IMR-90 (cell line): ENCODE measurements around the gene MRPL48. TPM values are rescaled to one million over a fixed set of nuclear protein-coding genes. Genes with fewer than 3 reads are reported as not detected.

Experiments
- ATAC-seq: fragments of 200-7000 bp; cut with Tn5 transposase; 2 replicates; pipeline ENCODE4 v1.9.1; 2020; ENCODE audit warnings: low read depth, mild to moderate bottlenecking, moderate library complexity
- BruUV-seq: library from RNA; stranded (reverse); fragments of 400-500 nt; replicated peaks from 2 replicates; lab custom pipeline; 2021; lab: Mats Ljungman, UMichigan
- CTCF ChIA-PET: fragments of 300-600 bp; formaldehyde crosslinking; extraction: SDS; loops from one replicate; lab custom pipeline; 2021; ENCODE audit warnings: antibody characterized with exemption; lab: Yijun Ruan, JAX
- POLR2A ChIA-PET: fragments of 300-600 bp; sonication (Branson Sonifier 250); formaldehyde crosslinking; loops from one replicate; lab custom pipeline; 2022; ENCODE audit warnings: antibody characterized with exemption; ENCODE audit not compliant: unreplicated experiment; lab: Charles Lee
- DNase-seq: peaks from one replicate; pipeline ENCODE4 v3.0.0; 2013
- H2AFZ ChIP-seq: replicated peaks from 2 replicates; pipeline ENCODE3; 2013; ENCODE audit warnings: low read length, mild to moderate bottlenecking; ENCODE audit not compliant: poor library complexity
- H2AK5ac ChIP-seq: 2 replicates; pipeline ENCODE4 v1.6.1; 2013; ENCODE audit warnings: low read depth, low read length, inconsistent platforms
- H2AK9ac ChIP-seq: replicated peaks from 2 replicates; pipeline ENCODE3; 2013; ENCODE audit warnings: mild to moderate bottlenecking, low read depth, low read length, moderate library complexity; ENCODE audit not compliant: poor library complexity
- H2BK120ac ChIP-seq: 2 replicates; pipeline ENCODE4 v1.6.1; 2013; ENCODE audit warnings: low read depth, low read length, inconsistent platforms
- H2BK15ac ChIP-seq: 3 replicates; pipeline ENCODE4 v1.6.1; 2013; ENCODE audit warnings: low read depth, low read length, inconsistent platforms
- H2BK20ac ChIP-seq: 2 replicates; pipeline ENCODE4 v1.6.1; 2013; ENCODE audit warnings: low read depth, mild to moderate bottlenecking, inconsistent platforms, low read length, moderate library complexity
- H2BK5ac ChIP-seq: 2 replicates; pipeline ENCODE4 v1.6.1; 2013; ENCODE audit warnings: mild to moderate bottlenecking, low read depth, low read length, inconsistent platforms; ENCODE audit not compliant: poor library complexity, severe bottlenecking
- H3K14ac ChIP-seq: replicated peaks from 2 replicates; pipeline ENCODE4 v1.6.1; 2013; ENCODE audit warnings: low read depth, low read length, inconsistent platforms
- H3K18ac ChIP-seq: 2 replicates; pipeline ENCODE4 v1.6.1; 2013; ENCODE audit warnings: low read depth, low read length, control low read depth
- H3K23ac ChIP-seq: 2 replicates; pipeline ENCODE4 v1.6.1; 2013; ENCODE audit warnings: low read depth, low read length, inconsistent platforms
- H3K27ac ChIP-seq: 2 replicates; pipeline ENCODE4 v1.5.1; 2013; ENCODE audit warnings: mild to moderate bottlenecking, control low read depth, low read length; ENCODE audit not compliant: insufficient read depth
- H3K27me3 ChIP-seq: 2 replicates; pipeline ENCODE4 v1.6.1; 2013; ENCODE audit warnings: low read length; ENCODE audit not compliant: control insufficient read depth, insufficient read depth
- H3K36me3 ChIP-seq: 2 replicates; pipeline ENCODE4 v1.6.1; 2013; ENCODE audit warnings: low read length, mixed read lengths; ENCODE audit not compliant: control insufficient read depth, insufficient read depth
- H3K4ac ChIP-seq: 2 replicates; pipeline ENCODE4 v1.6.1; 2013; ENCODE audit warnings: low read depth, low read length, inconsistent platforms
- H3K4me1 ChIP-seq: 2 replicates; pipeline ENCODE4 v1.6.1; 2013; ENCODE audit warnings: low read length, mixed read lengths; ENCODE audit not compliant: control insufficient read depth, insufficient read depth
- H3K4me2 ChIP-seq: 2 replicates; pipeline ENCODE4 v1.6.1; 2013; ENCODE audit warnings: low read depth, mild to moderate bottlenecking, control low read depth, low read length, moderate library complexity
- H3K4me3 ChIP-seq: 2 replicates; pipeline ENCODE4 v1.5.1; 2013; ENCODE audit warnings: low read depth, mild to moderate bottlenecking, control low read depth, low read length, moderate library complexity; ENCODE audit not compliant: insufficient read depth
- H3K56ac ChIP-seq: 2 replicates; pipeline ENCODE4 v1.6.1; 2013; ENCODE audit warnings: low read length, inconsistent platforms; ENCODE audit not compliant: insufficient read depth; ENCODE audit errors: extremely low read depth
- H3K79me1 ChIP-seq, 2 experiments: 2 replicates each; pipeline ENCODE4 v1.6.1; 2013; ENCODE audit warnings: low read length in 2 of 2, inconsistent platforms in 1 of 2, low read depth in 1 of 2
- H3K9ac ChIP-seq: 2 replicates; pipeline ENCODE4 v1.6.1; 2013; ENCODE audit warnings: low read depth, low read length, control low read depth
- H3K9me1 ChIP-seq: 2 replicates; pipeline ENCODE4 v1.6.1; 2013; ENCODE audit warnings: low read length, inconsistent platforms; ENCODE audit not compliant: insufficient read depth
- H3K9me3 ChIP-seq: 2 replicates; pipeline ENCODE4 v1.6.1; 2013; ENCODE audit warnings: low read length; ENCODE audit not compliant: control insufficient read depth, insufficient read depth
- H4K20me1 ChIP-seq: 2 replicates; pipeline ENCODE4 v1.6.1; 2013; ENCODE audit warnings: low read length, inconsistent platforms; ENCODE audit not compliant: insufficient read depth
- H4K5ac ChIP-seq: 2 replicates; pipeline ENCODE4 v1.6.1; 2013; ENCODE audit warnings: mild to moderate bottlenecking, low read depth, low read length, control low read depth
- H4K8ac ChIP-seq, 2 experiments: 2 replicates each; pipeline ENCODE4 v1.6.1; 2013; ENCODE audit warnings: low read depth in 2 of 2, low read length in 2 of 2, control low read depth in 1 of 2, inconsistent platforms in 1 of 2
- H4K91ac ChIP-seq: 2 replicates; pipeline ENCODE4 v1.6.1; 2013; ENCODE audit warnings: low read depth, low read length, inconsistent platforms; ENCODE audit not compliant: insufficient read depth
- CHD1 ChIP-seq: IDR thresholded peaks from 2 replicates; pipeline ENCODE4 v1.6.1; 2012; ENCODE audit warnings: low read depth, low read length, improper control_type of control experiment
- POLR2A ChIP-seq: IDR thresholded peaks from 2 replicates; pipeline ENCODE4 v1.6.1; 2012; ENCODE audit warnings: mild to moderate bottlenecking, low read depth, low read length
- RCOR1 ChIP-seq: IDR thresholded peaks from 2 replicates; pipeline ENCODE4 v1.6.1; 2012; ENCODE audit warnings: mild to moderate bottlenecking, low read length, improper control_type of control experiment; ENCODE audit not compliant: insufficient replicate concordance
- RFX5 ChIP-seq: IDR thresholded peaks from 2 replicates; pipeline ENCODE4 v1.8.0; 2012; ENCODE audit warnings: low read depth, mild to moderate bottlenecking, low read length, moderate library complexity
- SMC3 ChIP-seq: fragments of 150-350 bp; IDR thresholded peaks from 2 replicates; pipeline ENCODE4 v1.6.1; 2016; ENCODE audit warnings: low read depth, mild to moderate bottlenecking, antibody characterized with exemption, low read length, moderate library complexity
- WGBS, 2 experiments: methylation state at CpG; one replicate each; pipeline versions ENCODE4 v1.1.5 to v1.1.7; 2013; ENCODE audit warnings: missing lambda C conversion rate in 2 of 2; ENCODE audit not compliant: insufficient read length in 1 of 2; ENCODE audit errors: extremely low coverage in 2 of 2; 5-methylcytosine and 5-hydroxymethylcytosine counted together
- dilution Hi-C: fragments of 300-500 bp; cut with HindIII; formaldehyde crosslinking; loops from one replicate; pipeline ENCODE4 v1.14.3; 2018; ENCODE audit warnings: low sequenced_read_pairs; ENCODE audit not compliant: unreplicated experiment
- in situ Hi-C: fragments of 300-500 bp; cut with MboI; formaldehyde crosslinking; loops from 3 replicates; pipeline ENCODE4 v1.14.3; 2019; ENCODE audit warnings: low sequenced_read_pairs, inconsistent platforms, mixed read lengths
- intact Hi-C: fragments of 100-400 bp; cut with micrococcal nuclease; formaldehyde crosslinking; loops from 2 replicates; pipeline ENCODE4 v1.10.0; 2022
- polyA plus RNA-seq, 3 experiments: library from polyadenylated mRNA; depleted of rRNA; stranded (reverse); fragments of >200 nt; gene quantifications; 2 replicates each; pipeline ENCODE4 v1.2.3, GENCODE V29; 2012; ENCODE audit warnings: low replicate concordance in 1 of 3
- total RNA-seq: library from RNA; depleted of rRNA; stranded (reverse); fragments of >200 nt; gene quantifications from 2 replicates; pipeline ENCODE4 v1.2.3, GENCODE V29; 2012

The MRPL48 gene
- total and polyA plus RNA-seq, 2 of the 4 experiments (the other 2 are of a cell fraction) = 24.0 to 29.4 TPM

DNA sequence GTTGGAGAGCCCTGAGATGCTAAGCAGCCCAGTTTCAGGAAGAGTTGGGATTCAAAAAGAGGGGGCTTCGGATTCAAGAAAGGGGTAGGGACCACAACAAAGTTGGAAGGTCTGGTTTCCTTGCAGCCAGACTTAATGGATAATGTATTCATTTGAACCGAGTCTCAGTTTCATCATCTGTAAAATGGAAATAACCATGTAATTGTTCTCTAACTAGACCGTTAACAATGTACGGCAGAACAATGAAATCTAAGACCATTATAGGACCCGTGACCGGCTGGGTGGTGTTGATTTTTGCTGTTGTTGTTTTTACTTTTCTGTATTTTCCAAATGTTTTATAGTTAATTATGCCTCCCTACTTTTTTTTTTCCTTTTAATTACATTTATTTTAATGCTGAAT is 6.4 kb upstream of the MRPL48 start:
- Histone ChIP-seq H3K4me2 (no peak overlapping the region), H3K4me1 (no peaks in the 10 kb centered on the region), H2AK9ac (no peak overlapping the region), H3K27ac (no peak overlapping the region), H3K36me3 (no peaks in the 10 kb centered on the region), H3K18ac (no peak overlapping the region), H4K8ac (no peak overlapping the region), H3K23ac (no peak overlapping the region), H2BK120ac (no peak overlapping the region), H3K4ac (no peak overlapping the region), H2BK15ac (no peak overlapping the region), H4K91ac (no peak overlapping the region), H3K4me3 (no peak overlapping the region), H3K56ac (no peak overlapping the region), H3K14ac (no peak overlapping the region), H4K20me1 (no peaks in the 10 kb centered on the region), H3K9ac (no peak overlapping the region), H3K9me1 (no peaks in the 10 kb centered on the region), H3K9me3 (no peaks in the 10 kb centered on the region), H2BK20ac (no peak overlapping the region), H3K27me3 (no peaks in the 10 kb centered on the region), H2AK5ac (no peak overlapping the region), H4K5ac (no peak overlapping the region), H2BK5ac (no peak overlapping the region), H2AFZ (no peak overlapping the region), H3K79me1 (no peaks in the 10 kb centered on the region)
- in situ Hi-C loops (no loop called here), dilution Hi-C loops (no loop called here), intact Hi-C loops (no loop called here)
- DNase-seq (no peak), ATAC-seq (no peak)
- WGBS, 2 experiments = 92% methylated on average over 2 of the region's 6 CpGs; no CpG with 5 or more reads in 1 of the 2 experiments
- CTCF ChIA-PET = no interaction called here
- POLR2A ChIA-PET = no interaction called here
- no TSS peak for BruUV-seq
- no peak for TF ChIP-seq POLR2A
- no peak for TF ChIP-seq SMC3
- no peak for TF ChIP-seq RFX5
- TF ChIP-seq RCOR1 = no peak
- no peak for TF ChIP-seq CHD1
